GM12873 (cell line): ENCODE data around the gene TGIF1.

ENCODE experiments used
- CTCF ChIP-seq: IDR thresholded peaks from 2 replicates; pipeline ENCODE4 v1.5.1; 2012; ENCODE audit warnings: low read depth, mild to moderate bottlenecking, moderate library complexity, low read length, control low read depth; ENCODE audit not compliant: insufficient read depth; ENCODE audit errors: missing control alignments

The TGIF1 gene

GRCh38 chr18:3453540-3454364 lies 3.8 kb downstream of the TGIF1 start:
- no peak for TF ChIP-seq CTCF

- TF ChIP-seq CTCF: peak; percentile 72
These were observed 4.6 kb downstream of the TGIF1 start for GRCh38 chr18:3454365-3455089.

- TF ChIP-seq CTCF: no peak
These were observed 5.2 kb downstream of the TGIF1 start for GRCh38 chr18:3455090-3455635.

GRCh38 chr18:3455907-3456685 lies 6.1 kb downstream of the TGIF1 start:
- no peak for TF ChIP-seq CTCF

GRCh38 chr18:3456686-3457069 lies 6.7 kb downstream of the TGIF1 start:
- no peak for TF ChIP-seq CTCF

- TF ChIP-seq CTCF: no peak
These were observed 7.3 kb downstream of the TGIF1 start for GRCh38 chr18:3457261-3457724.

GRCh38 chr18:3458378-3458777 lies 8.4 kb downstream of the TGIF1 start:
- TF ChIP-seq CTCF: no peak
